SJSA1 (cell line): Measurements from ENCODE around the gene WNK2. TPM values are rescaled to one million over a fixed set of nuclear protein-coding genes. Genes with fewer than 3 reads are reported as not detected.

ENCODE experiments used
- DNase-seq, 2 experiments: peaks; one replicate each; pipeline ENCODE4 v3.0.0-alpha.2; 2015 to 2020; ENCODE audit warnings: low spot score in 2 of 2, low read depth in 1 of 2
- H3K27ac ChIP-seq: fragments of 250-450 bp; sonication (Bioruptor Pico); 2 replicates; pipeline ENCODE4 v1.5.1; 2020; ENCODE audit warnings: mild to moderate bottlenecking, moderate library complexity
- H3K27me3 ChIP-seq: fragments of 250-450 bp; sonication (Bioruptor Pico); replicated peaks from 2 replicates; pipeline ENCODE4 v1.5.1; 2020; ENCODE audit warnings: mild to moderate bottlenecking, moderate library complexity
- H3K36me3 ChIP-seq: fragments of 250-450 bp; sonication (Bioruptor Pico); 2 replicates; pipeline ENCODE4 v1.5.1; 2020; ENCODE audit warnings: mild to moderate bottlenecking
- H3K4me1 ChIP-seq: fragments of 250-450 bp; sonication (Bioruptor Pico); replicated peaks from 2 replicates; pipeline ENCODE4 v1.6.1; 2021; ENCODE audit warnings: mild to moderate bottlenecking
- H3K4me3 ChIP-seq: fragments of 250-450 bp; sonication (Bioruptor Pico); 2 replicates; pipeline ENCODE4 v1.5.1; 2020; ENCODE audit warnings: mild to moderate bottlenecking
- H3K9me3 ChIP-seq: fragments of 250-450 bp; sonication (Bioruptor Pico); replicated peaks from 2 replicates; pipeline ENCODE4 v1.5.1; 2020; ENCODE audit warnings: mild to moderate bottlenecking
- total RNA-seq: library from RNA; depleted of rRNA; stranded (reverse); fragments of >200 nt; shearing (Covaris generic); gene quantifications from 2 replicates; pipeline ENCODE4 v1.2.3, GENCODE V29; 2014

WNK2 gene
- total RNA-seq, 1 experiment from 2014 or later, result not detected

DNA sequence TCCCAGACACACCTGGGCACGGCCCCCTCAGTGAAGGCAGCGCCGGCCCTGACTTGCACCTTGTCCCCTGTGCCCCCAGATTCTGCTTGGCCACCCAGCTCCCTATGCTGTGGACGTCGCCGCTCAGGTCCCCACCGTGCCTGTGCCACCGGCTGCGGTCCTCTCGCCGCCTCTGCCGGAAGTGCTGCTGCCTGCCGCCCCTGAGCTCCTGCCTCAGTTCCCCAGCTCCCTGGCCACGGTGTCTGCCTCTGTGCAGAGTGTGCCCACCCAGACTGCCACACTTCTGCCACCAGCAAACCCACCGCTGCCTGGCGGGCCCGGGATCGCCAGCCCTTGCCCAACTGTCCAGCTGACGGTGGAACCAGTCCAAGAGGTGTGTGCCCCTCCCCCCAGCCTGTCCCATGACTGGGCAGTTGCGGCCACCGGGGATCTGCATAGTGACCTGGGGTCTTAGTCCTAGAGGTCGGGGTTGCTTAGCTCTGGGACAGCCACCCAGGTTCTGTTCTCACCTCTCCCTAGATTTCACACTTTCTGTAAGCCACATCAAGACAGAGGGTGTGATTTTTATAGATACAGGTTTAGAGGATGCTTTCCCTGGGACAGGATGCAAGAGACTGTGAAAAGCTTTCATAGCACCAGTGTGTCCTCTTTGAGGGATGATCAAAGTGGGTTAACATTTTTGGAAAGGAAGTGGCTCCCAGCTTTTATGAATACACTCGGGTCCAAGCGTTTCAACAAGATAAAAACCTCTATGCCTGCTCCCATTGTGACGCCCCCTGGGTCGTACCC, 78.0 kb downstream of the WNK2 start:
- peak in 1 of 2 experiments; percentile 40 for DNase-seq
- Histone ChIP-seq H3K27ac (no peak overlapping the region), H3K36me3 (no peaks in the 10 kb centered on the region), H3K4me3 (no peak overlapping the region), H3K4me1 (no peaks in the 10 kb centered on the region), H3K9me3 (no peaks in the 10 kb centered on the region), H3K27me3 (no peaks in the 10 kb centered on the region)

- no peaks in the 10 kb centered on the region for H3K27me3 ChIP-seq
- no peak overlapping the region for H3K27ac ChIP-seq
- no peaks in the 10 kb centered on the region for H3K4me1 ChIP-seq
- H3K9me3 ChIP-seq, result no peaks in the 10 kb centered on the region
- H3K4me3 ChIP-seq, result no peak overlapping the region
- H3K36me3 ChIP-seq, result no peaks in the 10 kb centered on the region
- no peak for DNase-seq
These were observed 78.8 kb downstream of the WNK2 start for GRCh38 chr9:93262537-93263310.

DNA sequence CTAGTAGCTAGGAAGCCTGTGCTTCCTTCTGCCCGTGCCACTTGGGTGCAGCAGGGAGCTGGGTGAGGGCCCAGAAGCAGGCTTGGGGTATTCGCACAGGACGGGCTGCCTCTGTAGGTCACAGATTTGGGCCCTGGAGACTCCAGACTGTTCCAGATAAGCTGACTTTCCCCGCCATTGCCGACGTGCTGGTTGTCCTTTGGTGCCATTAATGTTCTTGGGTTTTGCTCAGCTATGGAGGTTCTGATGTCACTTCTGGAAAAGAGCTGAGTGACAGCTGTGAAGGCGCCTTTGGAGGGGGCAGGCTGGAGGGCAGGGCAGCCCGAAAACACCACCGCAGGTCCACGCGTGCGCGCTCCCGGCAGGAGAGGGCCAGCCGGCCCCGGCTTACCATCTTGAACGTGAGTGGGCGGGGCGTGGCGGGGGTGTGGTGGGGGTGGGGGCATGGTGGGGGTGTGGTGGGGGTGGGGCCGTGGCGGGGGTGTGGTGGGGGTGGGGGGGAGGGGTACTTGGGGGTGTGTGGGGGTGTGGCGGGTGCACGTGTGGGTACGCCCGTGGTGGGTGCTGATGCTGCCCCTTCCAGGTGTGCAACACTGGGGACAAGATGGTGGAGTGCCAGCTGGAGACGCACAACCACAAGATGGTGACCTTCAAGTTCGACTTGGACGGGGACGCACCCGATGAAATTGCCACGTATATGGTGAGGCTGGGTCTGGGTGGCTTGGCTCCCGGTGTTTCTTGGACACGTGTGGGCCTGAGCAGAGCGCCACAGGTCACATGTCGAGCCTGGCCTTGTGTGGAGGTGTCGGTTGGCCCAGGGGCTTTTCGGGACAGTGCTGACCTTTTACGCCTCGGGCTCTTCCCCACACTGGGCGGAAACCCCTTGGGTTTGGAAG, 79.6 kb downstream of the WNK2 start:
- Histone ChIP-seq H3K4me1 (no peaks in the 10 kb centered on the region), H3K4me3 (no peak overlapping the region), H3K36me3 (no peaks in the 10 kb centered on the region), H3K9me3 (no peaks in the 10 kb centered on the region), H3K27me3 (no peaks in the 10 kb centered on the region), H3K27ac (no peak overlapping the region)
- DNase-seq, result no peak

- no peak overlapping the region for H3K27ac ChIP-seq
- 0 out of 2 replicates have a peak, but pooled peaks cover 4% of the 10 kb centered on the region for H3K27me3 ChIP-seq
- H3K36me3 ChIP-seq, result no peaks in the 10 kb centered on the region
- no peak for DNase-seq
- H3K4me1 ChIP-seq, result no peaks in the 10 kb centered on the region
- H3K4me3 ChIP-seq, result no peak overlapping the region
- H3K9me3 ChIP-seq, result no peaks in the 10 kb centered on the region
These were observed 80.6 kb downstream of the WNK2 start for GRCh38 chr9:93264338-93265125.

- H3K27ac ChIP-seq, result no peak overlapping the region
- H3K27me3 ChIP-seq, result 0 out of 2 replicates have a peak, but pooled peaks cover 5% of the 10 kb centered on the region
- no peaks in the 10 kb centered on the region for H3K9me3 ChIP-seq
- no peak overlapping the region for H3K4me3 ChIP-seq
- no peaks in the 10 kb centered on the region for H3K36me3 ChIP-seq
- no peaks in the 10 kb centered on the region for H3K4me1 ChIP-seq
- no peak for DNase-seq
These were observed 81.5 kb downstream of the WNK2 start for GRCh38 chr9:93265301-93265971.

DNA sequence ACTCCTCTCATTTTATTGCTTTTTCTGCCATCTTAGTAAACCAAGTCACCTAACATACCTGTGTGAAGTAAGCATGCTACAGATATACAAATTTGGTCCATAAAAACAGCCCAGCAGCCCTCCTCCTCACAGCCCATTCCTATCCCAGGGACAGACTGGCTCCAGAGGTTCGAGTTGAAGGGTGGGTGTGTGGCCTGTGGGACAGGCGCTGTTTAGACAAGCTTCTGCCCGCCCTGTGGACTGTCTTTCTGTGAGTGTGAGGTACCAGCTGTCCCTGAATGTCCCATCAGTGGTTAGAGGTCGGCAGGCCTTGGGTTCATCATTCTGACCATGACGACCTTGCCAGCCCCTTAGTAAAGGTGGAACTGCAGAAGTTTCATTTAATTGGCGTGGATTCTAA, 82.0 kb downstream of the WNK2 start:
- H3K9me3 ChIP-seq, result no peaks in the 10 kb centered on the region
- no peak overlapping the region for H3K27ac ChIP-seq
- DNase-seq, result no peak
- no peaks in the 10 kb centered on the region for H3K4me1 ChIP-seq
- 0 out of 2 replicates have a peak, but pooled peaks cover 5% of the 10 kb centered on the region for H3K27me3 ChIP-seq
- H3K4me3 ChIP-seq, result no peak overlapping the region
- no peaks in the 10 kb centered on the region for H3K36me3 ChIP-seq

DNA sequence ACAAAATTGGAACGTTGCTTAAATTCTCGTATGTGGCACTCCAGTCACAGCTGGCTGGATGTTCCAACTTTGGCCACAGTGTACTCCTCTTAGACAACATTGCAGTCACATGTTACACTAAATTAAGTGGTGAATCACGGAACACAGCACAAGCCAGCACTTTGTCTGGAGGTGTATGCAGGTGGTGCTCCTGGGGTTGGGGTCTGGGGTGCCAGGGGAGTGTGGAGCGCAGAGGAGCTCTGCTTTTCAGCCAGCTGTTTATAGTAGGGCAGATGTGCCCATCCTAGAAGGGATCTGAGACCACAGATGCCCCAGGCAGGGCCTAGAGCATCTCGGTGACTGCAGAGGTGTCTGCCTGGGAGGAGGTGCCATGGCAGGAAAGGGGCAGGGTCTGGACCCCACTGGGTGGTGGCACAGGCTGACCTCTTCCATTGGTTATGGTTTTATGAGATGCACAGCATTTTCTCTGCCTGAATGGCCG, 82.6 kb downstream of the WNK2 start:
- 0 out of 2 replicates have a peak, but pooled peaks cover 5% of the 10 kb centered on the region for H3K27me3 ChIP-seq
- no peaks in the 10 kb centered on the region for H3K9me3 ChIP-seq
- H3K4me3 ChIP-seq, result no peak overlapping the region
- no peak overlapping the region for H3K27ac ChIP-seq
- no peaks in the 10 kb centered on the region for H3K36me3 ChIP-seq
- no peak for DNase-seq
- H3K4me1 ChIP-seq, result no peaks in the 10 kb centered on the region

GRCh38 chr9:93267091-93267541, 83.2 kb downstream of the WNK2 start:
- H3K36me3 ChIP-seq, result no peaks in the 10 kb centered on the region
- no peak overlapping the region for H3K27ac ChIP-seq
- 0 out of 2 replicates have a peak, but pooled peaks cover 5% of the 10 kb centered on the region for H3K27me3 ChIP-seq
- H3K9me3 ChIP-seq, result no peaks in the 10 kb centered on the region
- DNase-seq, result no peak
- no peaks in the 10 kb centered on the region for H3K4me1 ChIP-seq
- no peak overlapping the region for H3K4me3 ChIP-seq

- no peak for DNase-seq
- Histone ChIP-seq H3K27ac (no peak overlapping the region), H3K27me3 (0 out of 2 replicates have a peak, but pooled peaks cover 5% of the 10 kb centered on the region), H3K36me3 (no peaks in the 10 kb centered on the region), H3K4me1 (no peaks in the 10 kb centered on the region), H3K4me3 (no peak overlapping the region), H3K9me3 (no peaks in the 10 kb centered on the region)
These were observed 84.0 kb downstream of the WNK2 start for GRCh38 chr9:93267681-93268505.

DNA sequence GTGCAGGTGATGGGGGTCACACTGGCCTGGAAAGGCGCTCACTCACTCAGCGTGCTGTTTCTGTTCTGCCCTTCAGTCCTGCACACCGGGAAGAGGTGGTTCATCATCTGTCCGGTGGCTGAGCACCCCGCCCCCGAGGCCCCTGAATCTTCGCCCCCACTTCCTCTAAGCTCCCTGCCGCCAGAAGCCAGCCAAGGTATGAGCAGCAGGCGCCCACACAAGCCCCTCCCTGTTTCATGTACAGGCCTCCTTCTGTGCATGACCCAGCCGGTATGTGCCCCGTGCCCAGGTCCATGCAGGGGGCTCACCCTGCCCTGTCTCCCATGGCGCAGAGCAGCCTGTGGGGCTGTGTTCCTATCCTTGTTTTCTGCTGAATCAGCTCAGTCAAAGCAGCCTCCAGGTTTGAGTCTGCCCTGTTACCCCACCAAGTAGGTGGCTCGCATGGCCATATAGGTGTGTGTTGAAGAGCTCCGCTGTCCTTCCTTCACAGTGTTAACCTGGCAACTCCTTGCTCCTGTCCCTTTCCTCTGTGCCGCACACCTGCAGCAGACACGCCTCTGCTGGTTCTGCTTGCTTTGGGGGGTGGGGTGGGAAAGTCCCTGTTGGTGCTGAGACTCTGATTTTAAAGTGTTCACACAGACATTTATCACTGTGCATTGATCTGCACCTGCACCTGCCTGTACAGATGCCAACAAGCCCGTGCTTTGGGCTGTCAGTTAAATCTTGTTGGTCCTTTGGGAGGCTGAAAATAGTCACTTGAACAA, 84.8 kb downstream of the WNK2 start:
- DNase-seq, result no peak
- no peaks in the 10 kb centered on the region for H3K9me3 ChIP-seq
- 0 out of 2 replicates have a peak, but pooled peaks cover 5% of the 10 kb centered on the region for H3K27me3 ChIP-seq
- H3K27ac ChIP-seq, result no peak overlapping the region
- H3K36me3 ChIP-seq, result no peaks in the 10 kb centered on the region
- no peak overlapping the region for H3K4me3 ChIP-seq
- no peaks in the 10 kb centered on the region for H3K4me1 ChIP-seq

GRCh38 chr9:93270976-93271375, 87.0 kb downstream of the WNK2 start:
- no peak for DNase-seq
- Histone ChIP-seq H3K9me3 (no peaks in the 10 kb centered on the region), H3K4me1 (no peaks in the 10 kb centered on the region), H3K36me3 (no peaks in the 10 kb centered on the region), H3K27me3 (0 out of 2 replicates have a peak, but pooled peaks cover 5% of the 10 kb centered on the region), H3K27ac (no peak overlapping the region), H3K4me3 (no peak overlapping the region)
